GM21825 (cell line): ENCODE measurements around the gene ZCRB1.

Experiments used
- ATAC-seq: cut with Tn5 transposase; IDR thresholded peaks from one replicate; pipeline ENCODE4 v1.9.1; 2021; ENCODE audit warnings: mild to moderate bottlenecking, moderate library complexity; ENCODE audit not compliant: unreplicated experiment

Gene ZCRB1

GRCh38 chr12:42281844-42282243 is 44.0 kb downstream of the ZCRB1 start:
- no peak for ATAC-seq

- ATAC-seq, result no peak
Measured at GRCh38 chr12:42281278-42281677, 44.6 kb downstream of the ZCRB1 start.

GRCh38 chr12:42278128-42278510 is 47.8 kb downstream of the ZCRB1 start:
- ATAC-seq, result no peak

GRCh38 chr12:42277396-42278127 is 48.3 kb downstream of the ZCRB1 start:
- no peak for ATAC-seq

GRCh38 chr12:42275499-42275898 is 50.4 kb downstream of the ZCRB1 start:
- ATAC-seq, result no peak

- ATAC-seq, result no peak
Measured at GRCh38 chr12:42273706-42274105, 52.2 kb downstream of the ZCRB1 start.

- no peak for ATAC-seq
Measured at GRCh38 chr12:42270596-42270995, 55.3 kb downstream of the ZCRB1 start.

- no peak for ATAC-seq
Measured at GRCh38 chr12:42267413-42268190, 58.3 kb downstream of the ZCRB1 start.

- ATAC-seq, result no peak
Measured at GRCh38 chr12:42266579-42267230, 59.2 kb downstream of the ZCRB1 start.

GRCh38 chr12:42262271-42262670 is 63.6 kb downstream of the ZCRB1 start:
- no peak for ATAC-seq
